Fibroblast of the conjunctiva (primary cell): ENCODE results near the gene DDAH2.

Experiments used
- DNase-seq: peaks from one replicate; pipeline ENCODE4 v3.0.0-alpha.2; 2010; ENCODE audit warnings: low read depth

The DDAH2 gene, protein sequence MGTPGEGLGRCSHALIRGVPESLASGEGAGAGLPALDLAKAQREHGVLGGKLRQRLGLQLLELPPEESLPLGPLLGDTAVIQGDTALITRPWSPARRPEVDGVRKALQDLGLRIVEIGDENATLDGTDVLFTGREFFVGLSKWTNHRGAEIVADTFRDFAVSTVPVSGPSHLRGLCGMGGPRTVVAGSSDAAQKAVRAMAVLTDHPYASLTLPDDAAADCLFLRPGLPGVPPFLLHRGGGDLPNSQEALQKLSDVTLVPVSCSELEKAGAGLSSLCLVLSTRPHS

GRCh38 chr6:31728767-31729514 is at the start of gene DDAH2:
Gene DDAH2 (minus strand): TSS chr6:31729299. CDS start chr6:31729161, 138 bp downstream.
- no peak for DNase-seq

DNA sequence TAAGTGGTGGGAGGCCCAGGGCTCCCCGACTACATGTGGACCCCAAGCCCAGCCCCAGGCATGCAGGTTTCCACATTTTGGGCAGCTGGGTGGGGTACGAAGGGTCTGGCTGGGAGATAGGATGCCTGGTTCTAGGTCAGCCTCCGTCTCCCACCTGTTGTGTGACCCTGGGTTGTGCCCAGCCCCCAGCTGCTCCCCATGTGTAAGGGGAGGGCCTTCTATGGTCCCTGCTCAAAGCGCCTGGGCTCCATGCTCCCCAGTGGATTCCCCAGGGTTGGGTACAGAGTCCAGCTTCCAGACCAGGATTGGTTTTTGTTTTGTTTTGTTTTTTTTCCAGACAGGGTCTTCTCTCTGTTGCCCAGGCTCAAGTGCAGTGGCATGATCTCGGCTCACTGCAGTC is 49.1 kb upstream of the DDAH2 start:
- DNase-seq, result no peak

GRCh38 chr6:31777667-31778050 is 48.6 kb upstream of the DDAH2 start:
- no peak for DNase-seq

DNA sequence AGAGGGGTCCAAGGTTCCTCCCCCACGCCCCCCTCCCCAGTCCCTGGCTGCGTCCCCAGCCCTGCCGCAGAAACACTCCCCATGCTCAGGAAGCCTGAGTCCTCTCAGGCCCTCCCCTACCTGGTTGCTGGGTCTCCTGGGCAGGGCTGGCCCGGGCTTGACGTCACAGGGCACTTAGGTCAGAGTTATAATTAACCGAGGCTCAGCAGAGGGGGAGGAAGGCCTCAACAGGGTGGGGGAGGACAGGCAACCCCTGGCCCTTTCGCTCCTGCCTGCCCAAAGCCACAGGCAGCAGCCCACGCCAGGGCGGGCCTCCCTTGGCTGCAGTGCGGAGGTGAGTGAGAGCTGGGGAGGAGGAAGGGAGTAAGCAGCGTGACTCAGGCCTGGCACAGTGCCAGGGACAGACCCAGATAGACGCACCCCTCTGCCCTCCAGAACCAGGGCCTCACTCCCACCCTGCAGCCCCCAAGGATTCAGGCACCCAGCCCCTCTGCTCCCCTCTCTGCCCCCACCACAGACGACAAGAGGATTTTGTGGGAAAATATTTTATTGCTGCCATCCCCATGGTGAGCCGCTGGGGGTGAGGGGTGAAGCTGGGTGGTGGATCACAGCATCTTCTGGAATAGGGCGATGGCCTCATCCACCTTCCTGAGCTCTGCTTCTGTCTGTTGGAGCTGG is 48.0 kb upstream of the DDAH2 start, which contains the start of gene VWA7:
Gene VWA7 (minus strand): TSS at position 340 of the 678 bp plus-strand sequence. CDS start 549 bp downstream, outside the sequence.
- DNase-seq, result peak; percentile 37

DNA sequence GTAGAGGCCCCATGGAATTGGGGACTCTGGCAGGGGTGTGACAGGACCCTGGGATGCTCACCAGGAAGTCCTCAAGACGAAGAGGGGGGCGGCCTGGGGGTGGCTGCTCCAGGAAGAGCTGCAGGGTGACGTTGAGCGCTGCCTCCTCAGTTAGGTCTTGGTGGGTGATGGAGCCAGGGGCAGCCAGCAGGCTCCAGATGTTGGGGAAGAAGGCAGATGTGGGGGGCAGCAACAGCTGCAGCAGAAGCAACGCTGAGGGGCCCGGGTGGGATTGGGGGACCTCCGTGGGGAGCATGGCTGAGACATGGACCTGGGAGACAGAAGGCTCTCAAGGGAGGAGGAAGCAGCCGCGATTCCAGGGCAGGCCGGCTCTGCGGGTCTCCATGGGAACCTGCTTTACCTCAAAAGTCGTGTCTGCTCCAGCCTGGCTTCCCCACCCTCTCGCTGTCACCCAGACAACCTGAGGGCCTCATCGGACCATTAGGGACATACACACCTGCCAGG is 47.4 kb upstream of the DDAH2 start:
- no peak for DNase-seq

DNA sequence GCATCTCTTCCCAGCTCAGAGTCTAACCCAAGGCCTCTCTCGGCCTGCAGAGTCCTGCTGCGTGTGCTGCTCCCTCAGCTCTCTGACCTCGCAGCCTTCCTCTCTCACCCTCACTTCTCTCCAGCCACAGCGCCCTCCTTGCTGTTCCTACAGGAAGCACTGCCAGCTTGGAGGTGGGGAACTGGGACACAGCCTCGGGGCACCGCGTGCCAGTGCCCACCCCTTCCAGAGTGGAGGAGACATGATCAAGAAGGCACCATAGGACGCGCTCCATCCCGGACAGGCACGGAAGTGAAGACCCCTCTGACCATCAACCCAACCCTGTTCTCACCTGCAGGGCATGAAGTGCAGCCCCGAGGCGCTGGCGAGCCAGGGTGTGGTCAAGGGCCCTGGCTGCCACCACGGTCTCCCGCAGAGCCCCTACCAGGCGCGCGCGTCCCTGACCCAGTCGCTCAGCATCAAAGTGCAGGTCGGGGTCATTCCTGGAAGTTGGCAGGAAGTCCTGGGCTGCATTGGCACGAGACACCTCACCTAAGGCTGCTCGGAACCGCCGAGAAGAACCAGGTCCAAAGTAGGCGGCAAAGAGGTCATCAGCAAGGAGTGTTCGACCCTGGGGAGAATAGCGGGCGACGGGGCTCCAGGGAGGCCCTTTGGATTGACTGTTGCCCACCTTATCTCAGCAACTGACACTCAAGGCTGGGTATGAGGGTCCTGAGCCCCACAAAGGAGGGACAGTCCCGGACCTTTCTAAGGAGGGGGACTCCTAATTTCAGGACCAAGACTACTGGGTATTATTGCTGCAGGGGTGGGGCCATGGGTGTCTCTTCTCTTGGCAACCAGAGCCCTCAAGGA is 46.8 kb upstream of the DDAH2 start:
- DNase-seq, result no peak

DNA sequence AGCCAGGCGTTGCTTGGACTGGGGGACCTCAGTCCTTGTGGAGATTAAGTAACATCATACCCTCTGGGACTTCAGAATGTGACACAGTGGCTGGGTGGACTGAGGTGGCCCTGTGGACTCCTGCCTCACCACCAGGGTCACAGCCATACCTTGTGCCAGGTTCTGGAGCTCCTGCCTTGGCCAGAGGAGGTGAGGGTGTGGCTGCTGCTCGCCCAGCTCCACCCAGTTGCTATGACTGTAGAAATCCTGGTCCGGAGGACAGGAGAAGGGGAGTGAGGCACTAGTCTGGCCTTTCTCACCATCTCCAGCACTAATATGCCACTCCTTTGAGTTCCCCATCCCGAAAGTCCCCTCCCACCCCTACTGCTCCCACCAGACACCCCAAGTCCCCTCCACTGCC is 46.1 kb upstream of the DDAH2 start:
- no peak for DNase-seq

- DNase-seq, result no peak
Observed at GRCh38 chr6:31771992-31772358, 42.9 kb upstream of the DDAH2 start.

GRCh38 chr6:31770860-31771259 is 41.8 kb upstream of the DDAH2 start:
- DNase-seq, result no peak

DNA sequence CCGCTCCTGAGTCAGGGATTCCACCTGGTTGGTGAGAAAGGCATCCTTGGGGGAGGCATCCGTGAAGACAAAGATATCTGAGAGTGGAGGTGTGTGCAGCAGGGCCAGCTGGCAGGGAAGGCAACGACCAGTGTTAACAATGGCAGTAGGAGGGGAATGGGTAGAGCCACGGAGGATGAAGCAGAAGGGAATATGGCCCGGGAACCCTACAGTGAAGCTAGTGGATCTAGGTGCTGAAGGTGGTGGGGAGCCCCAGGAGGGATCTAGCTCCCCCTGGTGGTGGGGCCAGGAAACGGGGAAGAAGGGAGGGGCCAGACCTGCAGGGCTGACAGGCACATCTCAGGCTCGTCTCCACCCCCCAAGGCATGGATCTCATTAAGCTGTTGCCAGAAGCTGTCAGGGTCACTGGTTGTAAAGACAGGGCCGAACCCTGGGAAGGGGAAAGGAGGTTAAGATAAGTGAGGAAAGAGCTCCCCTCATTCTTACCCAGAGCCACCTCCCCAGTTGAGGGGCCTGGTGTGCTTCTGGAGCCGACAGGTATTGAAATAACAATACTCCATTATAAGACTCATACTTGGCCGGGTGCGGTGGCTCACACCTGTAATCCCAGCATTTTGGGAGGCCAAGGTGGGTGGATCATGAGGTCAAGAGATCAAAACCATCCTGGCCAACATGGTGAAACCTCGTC is 40.7 kb upstream of the DDAH2 start:
- DNase-seq, result no peak

DNA sequence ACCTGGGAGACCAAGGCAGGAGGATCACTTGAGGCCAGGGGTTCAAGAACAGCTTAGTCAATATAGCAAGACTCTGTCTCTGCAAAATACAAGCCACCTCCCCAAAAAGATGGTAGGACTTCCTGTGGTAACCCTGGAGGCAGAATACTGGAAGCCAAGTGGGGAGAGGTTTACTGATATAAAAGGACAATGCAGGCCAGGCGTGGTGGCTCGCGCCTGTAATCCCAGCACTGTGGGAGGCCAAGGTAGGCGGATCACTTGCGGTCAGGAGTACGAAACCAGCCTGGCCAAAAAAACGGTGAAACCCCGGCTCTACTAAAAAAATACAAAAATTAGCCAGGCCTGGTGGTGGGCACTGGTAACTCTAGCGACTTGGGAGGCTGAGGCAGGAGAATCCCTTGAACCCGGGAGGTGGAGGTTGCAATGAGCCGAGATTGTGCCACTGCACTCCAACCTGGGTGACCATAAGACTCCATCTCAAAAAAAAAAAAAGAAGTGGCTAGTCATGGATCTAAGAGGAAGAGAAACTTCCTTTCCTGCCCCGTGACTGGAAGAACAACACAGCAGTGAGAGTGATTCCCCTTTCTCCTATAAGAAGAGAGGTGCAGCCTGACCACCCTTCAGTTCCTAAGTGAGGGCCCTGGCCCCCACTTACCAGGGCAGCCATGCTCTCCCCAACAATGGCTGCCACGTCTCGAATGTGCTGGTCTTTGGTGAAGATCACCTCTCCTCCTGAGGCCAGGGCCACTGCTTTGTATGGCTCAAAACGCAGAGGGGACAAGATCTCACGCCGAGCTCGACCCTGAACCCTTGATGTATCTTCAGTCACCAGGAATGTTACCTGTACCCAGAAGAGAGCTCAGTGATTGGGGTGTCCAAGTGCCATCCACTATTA is 39.5 kb upstream of the DDAH2 start:
- DNase-seq, result no peak

- DNase-seq, result no peak
Observed at GRCh38 chr6:31767096-31767645, 38.1 kb upstream of the DDAH2 start.

DNA sequence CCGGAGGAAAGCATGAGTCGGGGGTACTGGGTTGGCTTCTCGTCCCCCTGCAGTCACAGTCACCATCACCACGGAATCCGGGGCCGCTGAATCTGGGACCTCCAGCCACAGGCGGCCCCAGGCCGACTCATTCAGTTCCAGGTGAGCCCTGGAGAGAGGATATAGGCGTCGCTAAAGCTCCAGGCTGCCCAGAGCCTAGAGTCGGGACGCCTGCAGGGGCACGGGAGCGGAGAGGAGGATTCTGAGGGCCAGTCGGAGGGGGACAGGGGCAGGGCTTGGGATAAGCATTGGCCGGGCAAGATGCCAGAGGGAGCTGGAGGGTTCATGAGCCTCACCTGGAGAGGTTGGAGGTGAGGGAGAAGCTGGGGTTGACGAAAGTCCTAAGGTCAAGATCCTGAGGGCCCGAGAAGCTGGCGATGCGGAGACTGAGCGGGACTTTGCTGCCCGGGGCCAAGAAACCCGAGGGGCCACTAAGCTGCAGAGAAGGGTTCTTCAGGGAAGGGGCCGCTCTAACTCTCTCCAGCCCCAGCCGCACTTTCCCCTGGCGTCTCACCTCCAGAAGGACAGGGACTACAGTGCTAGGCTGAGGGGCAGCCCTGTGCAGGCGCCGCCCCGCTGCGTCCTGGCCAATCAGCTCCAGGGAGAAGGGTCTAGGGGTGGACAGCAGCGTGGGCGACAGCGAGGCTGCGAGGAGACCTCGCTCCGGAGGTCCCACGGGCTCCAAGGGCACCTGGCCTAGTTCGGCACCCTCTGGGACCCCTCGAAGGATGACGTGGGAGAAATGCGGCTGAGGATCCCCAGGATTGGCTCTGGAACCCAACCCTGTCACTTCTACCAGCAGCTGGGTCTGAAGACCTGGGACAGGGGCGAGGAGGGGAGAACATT is 37.1 kb upstream of the DDAH2 start:
- no peak for DNase-seq

DNA sequence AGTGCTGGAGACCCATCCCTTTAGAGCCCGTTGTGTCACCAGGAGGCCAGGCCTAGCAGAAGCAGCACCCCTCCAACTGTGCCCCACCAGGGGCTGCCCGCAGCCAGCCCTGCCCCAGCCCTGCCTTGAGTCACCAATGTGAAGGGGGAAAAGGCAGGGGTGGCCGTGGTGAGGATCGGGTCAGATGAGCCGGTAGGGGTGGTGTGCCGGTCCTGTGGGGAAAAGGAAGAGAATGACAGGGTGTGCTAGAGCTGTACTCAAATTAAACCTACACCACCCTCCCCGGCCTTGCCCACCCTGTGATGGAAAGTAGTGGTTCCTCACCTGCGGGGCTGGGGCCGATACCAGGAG is 36.4 kb upstream of the DDAH2 start:
- DNase-seq, result no peak

- DNase-seq, result no peak
Observed at GRCh38 chr6:31764198-31764597, 35.1 kb upstream of the DDAH2 start.

- no peak for DNase-seq
Observed at GRCh38 chr6:31763619-31763940, 34.5 kb upstream of the DDAH2 start.

- DNase-seq, result no peak
Observed at GRCh38 chr6:31762878-31763618, 33.9 kb upstream of the DDAH2 start.

GRCh38 chr6:31762356-31762755 is 33.3 kb upstream of the DDAH2 start, which contains the start of gene SAPCD1:
Gene SAPCD1 (plus strand): TSS chr6:31762656. CDS start chr6:31763055, 399 bp downstream.
- no peak for DNase-seq
